ENCODE data around the gene CAMK1.

The CAMK1 gene

GRCh38 chr3:9806137-9806536 lies 36.4 kb upstream of the CAMK1 start:
- no peak for FAIRE-seq
- DNase-seq (ENCODE audit: insufficient read length, low spot score), result no peak
- no peak for TF ChIP-seq CTCF (IDR thresholded peaks at IDR 0.05; ENCODE audit: insufficient read depth, missing control alignments)

DNA sequence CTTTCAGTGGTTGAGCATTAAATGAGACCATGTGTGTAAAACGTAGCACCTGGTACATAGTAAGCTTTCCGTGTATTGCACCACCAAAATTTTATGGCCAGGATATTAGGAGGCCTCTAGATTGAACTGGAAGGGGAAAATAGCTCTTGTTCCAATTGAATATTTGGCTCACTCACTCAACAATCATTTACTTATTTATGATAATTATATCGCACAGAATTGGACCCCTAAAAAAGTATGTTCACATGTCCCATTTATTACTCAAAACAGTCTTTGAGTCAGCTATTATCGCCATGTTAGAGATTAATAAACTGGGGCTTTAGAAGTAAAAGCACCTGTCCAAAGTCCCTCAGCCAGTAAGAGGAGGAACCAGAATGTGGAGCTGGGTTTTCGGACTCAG lies 35.2 kb upstream of the CAMK1 start:
- FAIRE-seq (no peak), DNase-seq (ENCODE audit: insufficient read length, low spot score) (no peak)
- TF ChIP-seq CTCF (IDR thresholded peaks at IDR 0.05; ENCODE audit: insufficient read depth, missing control alignments), result no peak

DNA sequence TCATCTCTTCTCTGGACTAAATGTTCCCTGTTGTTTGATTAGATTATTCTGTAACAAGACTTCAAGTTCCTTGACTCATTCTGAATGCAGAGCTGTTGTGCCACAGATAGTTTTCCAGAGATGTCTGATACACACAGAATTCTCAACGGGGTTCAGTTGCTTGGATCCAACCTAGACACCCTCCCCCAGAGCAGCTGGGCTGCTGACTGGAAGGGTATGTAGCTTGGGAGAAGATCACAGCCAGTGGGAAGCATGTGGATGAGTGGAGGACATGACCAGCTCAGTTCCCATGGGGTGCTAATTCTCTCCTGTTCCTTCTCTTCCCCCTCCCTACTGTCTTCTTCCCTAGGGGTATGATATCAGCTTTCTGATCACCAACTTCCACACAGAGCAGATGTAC lies 33.7 kb upstream of the CAMK1 start:
- DNase-seq (ENCODE audit: insufficient read length, low spot score) (no peak), FAIRE-seq (no peak)
- no peak for TF ChIP-seq CTCF (IDR thresholded peaks at IDR 0.05; ENCODE audit: insufficient read depth, missing control alignments)

DNA sequence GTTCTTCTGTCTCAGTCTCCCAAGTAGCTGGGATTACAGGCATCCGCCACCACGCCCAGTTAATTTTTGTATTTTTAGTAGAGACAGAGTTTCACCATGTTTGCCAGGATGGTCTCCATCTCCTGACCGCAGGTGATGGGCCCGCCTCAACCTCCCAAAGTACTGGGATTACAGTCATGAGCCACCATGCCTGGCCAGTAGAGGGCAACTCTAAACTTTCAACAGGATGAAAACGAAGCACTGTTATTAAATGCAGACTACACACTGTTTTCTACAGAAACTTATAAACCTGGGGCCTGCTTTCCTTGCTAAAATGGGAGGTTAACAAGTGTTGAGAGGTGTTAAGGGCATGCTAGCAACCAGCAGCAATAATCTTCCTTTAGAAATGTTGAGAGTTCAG lies 30.8 kb upstream of the CAMK1 start:
- TF ChIP-seq CTCF (IDR thresholded peaks at IDR 0.05; ENCODE audit: insufficient read depth, missing control alignments), result peak; percentile 16
- DNase-seq (ENCODE audit: insufficient read length, low spot score) (no peak), FAIRE-seq (no peak)

DNA sequence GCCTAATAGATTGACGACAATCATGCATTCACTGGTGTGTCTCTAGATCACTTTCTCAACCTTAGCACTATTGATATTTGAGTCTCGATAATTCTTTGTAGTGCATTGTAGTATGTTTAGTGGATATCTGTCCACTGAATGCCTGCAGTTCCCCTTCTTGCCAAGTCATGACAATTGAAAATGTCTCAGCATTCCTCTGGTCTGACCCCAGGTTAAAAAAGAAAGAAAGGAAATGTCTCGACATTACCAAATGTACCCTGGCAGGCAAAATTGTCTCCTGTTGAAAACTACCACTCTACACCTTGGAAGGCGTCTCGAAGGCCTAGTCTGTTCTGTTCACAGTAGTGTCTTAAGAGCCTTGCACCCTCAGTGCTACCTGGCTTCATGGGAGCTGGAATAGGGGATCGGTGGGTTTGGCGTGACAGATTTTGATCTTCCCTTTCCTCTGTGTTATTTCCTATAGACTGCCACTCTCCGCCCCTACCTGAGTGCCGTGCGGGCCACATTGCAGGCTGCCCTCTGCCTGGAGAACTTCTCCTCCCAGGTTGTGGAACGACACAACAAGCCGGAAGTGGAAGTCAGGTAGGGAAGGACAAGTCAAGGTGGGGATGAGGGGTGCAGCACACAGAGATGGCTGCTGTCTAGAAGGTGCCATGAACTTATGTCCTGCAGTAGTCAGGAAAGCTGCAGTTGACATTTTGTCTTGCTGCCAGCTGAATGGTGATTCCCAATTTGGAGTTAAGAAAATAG lies 27.6 kb upstream of the CAMK1 start:
- DNase-seq (ENCODE audit: insufficient read length, low spot score) (no peak), FAIRE-seq (no peak)

DNA sequence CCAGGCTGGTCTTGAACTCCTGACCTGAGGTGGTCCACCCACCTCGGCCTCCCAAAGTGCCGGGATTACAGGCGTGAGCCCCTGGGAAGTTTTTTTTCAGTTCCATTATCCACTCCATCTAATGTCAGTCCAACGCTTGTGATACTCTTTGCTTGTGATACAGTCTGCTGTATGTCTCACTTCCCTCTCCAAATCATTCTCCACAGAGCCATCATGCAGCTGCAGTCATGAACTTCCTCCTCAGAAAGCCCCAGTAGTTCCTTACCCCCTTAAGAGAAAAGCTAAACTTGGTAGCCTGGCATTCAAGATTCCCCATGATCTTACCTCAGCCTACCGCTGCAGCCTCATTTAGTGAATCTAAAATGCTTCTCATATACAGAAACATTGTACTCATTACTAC lies 25.5 kb upstream of the CAMK1 start:
- FAIRE-seq (no peak), DNase-seq (ENCODE audit: insufficient read length, low spot score) (no peak)
- no peak for TF ChIP-seq CTCF (IDR thresholded peaks at IDR 0.05; ENCODE audit: insufficient read depth, missing control alignments)

More for the DNA sequence above, 27.6 kb upstream of the CAMK1 start:
- no peak for TF ChIP-seq CTCF (IDR thresholded peaks at IDR 0.05; ENCODE audit: insufficient read depth, missing control alignments)

GRCh38 chr3:9794400-9794799 lies 24.7 kb upstream of the CAMK1 start:
- TF ChIP-seq CTCF (IDR thresholded peaks at IDR 0.05; ENCODE audit: insufficient read depth, missing control alignments), result no peak
- FAIRE-seq, result no peak
- no peak for DNase-seq (ENCODE audit: insufficient read length, low spot score)

Data from D721Med (cell line).